Brain microvascular endothelial cell (primary cell): ENCODE measurements around the gene DHX29.

Experiments
- DNase-seq: peaks from one replicate; pipeline ENCODE4 v3.0.0-alpha.2; 2020
- H3K27ac ChIP-seq: fragments of 250-450 bp; sonication (Bioruptor Pico); 2 replicates; pipeline ENCODE4 v1.5.1; 2020; ENCODE audit warnings: mild to moderate bottlenecking, moderate library complexity
- H3K27me3 ChIP-seq: fragments of 250-450 bp; sonication (Bioruptor Pico); replicated peaks from 2 replicates; pipeline ENCODE4 v1.5.1; 2020; ENCODE audit warnings: mild to moderate bottlenecking
- H3K36me3 ChIP-seq: fragments of 250-450 bp; sonication (Bioruptor Pico); replicated peaks from 2 replicates; pipeline ENCODE4 v1.5.1; 2020; ENCODE audit warnings: mild to moderate bottlenecking
- H3K4me3 ChIP-seq: 2 replicates; pipeline ENCODE4 v1.5.1; 2011; ENCODE audit warnings: low read depth, mild to moderate bottlenecking, control low read depth, low read length, moderate library complexity
- in situ Hi-C: cut with HindIII; loops from 2 replicates; pipeline ENCODE4 v1.10.0; 2017; ENCODE audit warnings: low sequenced_read_pairs, low pct_ligation_motif_present
- TF ChIP-seq, protein P1 (sequence below): IDR thresholded peaks from 2 replicates; pipeline ENCODE4 v1.5.1; 2011; ENCODE audit warnings: low read depth, mild to moderate bottlenecking, moderate library complexity, low read length, control low read depth, inconsistent platforms; ENCODE audit errors: missing control alignments

The DHX29 gene

DNA sequence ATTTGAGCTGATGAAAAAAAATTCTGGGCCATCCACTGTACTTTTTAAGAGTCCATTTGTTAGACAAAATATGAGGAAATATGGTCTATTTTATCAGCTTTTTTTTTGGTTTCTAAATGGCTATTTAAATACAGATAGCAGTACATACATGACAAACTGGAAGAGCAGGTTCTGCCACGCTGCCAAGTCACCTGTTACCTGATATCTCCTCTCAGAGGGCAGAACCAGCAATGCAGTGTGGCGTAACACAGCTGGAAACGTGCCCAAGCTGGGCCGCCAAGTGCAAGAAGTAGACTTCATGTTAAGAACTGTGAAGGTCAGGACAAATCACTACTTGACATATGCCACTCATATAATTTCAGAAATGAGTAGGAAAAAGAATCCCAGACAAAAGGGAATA, 88.5 kb downstream of the DHX29 start:
- no peaks in the 10 kb centered on the region for H3K36me3 ChIP-seq
- TF ChIP-seq, protein P1, sequence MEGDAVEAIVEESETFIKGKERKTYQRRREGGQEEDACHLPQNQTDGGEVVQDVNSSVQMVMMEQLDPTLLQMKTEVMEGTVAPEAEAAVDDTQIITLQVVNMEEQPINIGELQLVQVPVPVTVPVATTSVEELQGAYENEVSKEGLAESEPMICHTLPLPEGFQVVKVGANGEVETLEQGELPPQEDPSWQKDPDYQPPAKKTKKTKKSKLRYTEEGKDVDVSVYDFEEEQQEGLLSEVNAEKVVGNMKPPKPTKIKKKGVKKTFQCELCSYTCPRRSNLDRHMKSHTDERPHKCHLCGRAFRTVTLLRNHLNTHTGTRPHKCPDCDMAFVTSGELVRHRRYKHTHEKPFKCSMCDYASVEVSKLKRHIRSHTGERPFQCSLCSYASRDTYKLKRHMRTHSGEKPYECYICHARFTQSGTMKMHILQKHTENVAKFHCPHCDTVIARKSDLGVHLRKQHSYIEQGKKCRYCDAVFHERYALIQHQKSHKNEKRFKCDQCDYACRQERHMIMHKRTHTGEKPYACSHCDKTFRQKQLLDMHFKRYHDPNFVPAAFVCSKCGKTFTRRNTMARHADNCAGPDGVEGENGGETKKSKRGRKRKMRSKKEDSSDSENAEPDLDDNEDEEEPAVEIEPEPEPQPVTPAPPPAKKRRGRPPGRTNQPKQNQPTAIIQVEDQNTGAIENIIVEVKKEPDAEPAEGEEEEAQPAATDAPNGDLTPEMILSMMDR = no peak
- peaks cover 52% of the 10 kb centered on the region for H3K27me3 ChIP-seq
- in situ Hi-C loops = no loop called here
- no peak overlapping the region for H3K4me3 ChIP-seq
- DNase-seq = no peak
- H3K27ac ChIP-seq = no peak overlapping the region

DNA sequence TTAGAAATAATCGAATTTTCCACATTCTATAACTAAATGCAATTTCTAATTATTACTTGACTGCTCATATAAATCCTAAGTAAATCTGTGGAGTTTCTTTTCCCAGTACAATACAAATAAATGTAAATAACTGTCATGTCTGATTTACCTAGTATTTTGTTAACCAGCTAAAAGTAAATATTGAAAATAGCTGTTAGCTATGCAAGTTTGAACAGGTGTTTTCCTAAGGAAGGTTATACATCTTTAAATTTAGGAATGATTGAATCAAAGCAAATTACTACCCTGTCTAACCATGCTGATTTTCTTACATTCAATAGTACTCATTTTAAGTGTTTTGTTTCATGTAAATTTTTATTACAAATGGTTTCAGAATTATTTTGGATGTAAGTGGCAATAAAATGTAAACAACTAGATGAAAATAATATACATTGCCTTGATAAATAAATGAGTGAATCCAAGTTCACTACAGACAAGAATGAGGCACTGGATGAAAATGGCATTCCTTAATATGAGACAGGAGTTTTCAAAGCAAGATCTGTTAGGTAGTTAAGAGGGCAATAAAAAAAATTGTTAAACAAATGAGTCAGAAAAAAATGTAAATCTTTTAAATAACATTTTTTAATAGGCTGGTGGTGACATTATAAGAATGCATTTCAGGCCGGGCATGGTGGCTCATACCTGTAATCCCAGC, 96.2 kb downstream of the DHX29 start:
- no peak for DNase-seq
- TF ChIP-seq, protein P1 = no peak
- Histone ChIP-seq H3K4me3 (no peak overlapping the region), H3K27ac (no peak overlapping the region), H3K36me3 (no peaks in the 10 kb centered on the region), H3K27me3 (peaks cover 3% of the 10 kb centered on the region)
- in situ Hi-C loops = no loop called here
